NCI-H524 treated with DMSO at 0.1 percent for 48 hours (cell line): Measurements from ENCODE around the gene MMRN1.

Experiments used
- DNase-seq: peaks from one replicate; lab custom pipeline; 2025; lab: John Stamatoyannopoulos, UW

The MMRN1 gene

DNA sequence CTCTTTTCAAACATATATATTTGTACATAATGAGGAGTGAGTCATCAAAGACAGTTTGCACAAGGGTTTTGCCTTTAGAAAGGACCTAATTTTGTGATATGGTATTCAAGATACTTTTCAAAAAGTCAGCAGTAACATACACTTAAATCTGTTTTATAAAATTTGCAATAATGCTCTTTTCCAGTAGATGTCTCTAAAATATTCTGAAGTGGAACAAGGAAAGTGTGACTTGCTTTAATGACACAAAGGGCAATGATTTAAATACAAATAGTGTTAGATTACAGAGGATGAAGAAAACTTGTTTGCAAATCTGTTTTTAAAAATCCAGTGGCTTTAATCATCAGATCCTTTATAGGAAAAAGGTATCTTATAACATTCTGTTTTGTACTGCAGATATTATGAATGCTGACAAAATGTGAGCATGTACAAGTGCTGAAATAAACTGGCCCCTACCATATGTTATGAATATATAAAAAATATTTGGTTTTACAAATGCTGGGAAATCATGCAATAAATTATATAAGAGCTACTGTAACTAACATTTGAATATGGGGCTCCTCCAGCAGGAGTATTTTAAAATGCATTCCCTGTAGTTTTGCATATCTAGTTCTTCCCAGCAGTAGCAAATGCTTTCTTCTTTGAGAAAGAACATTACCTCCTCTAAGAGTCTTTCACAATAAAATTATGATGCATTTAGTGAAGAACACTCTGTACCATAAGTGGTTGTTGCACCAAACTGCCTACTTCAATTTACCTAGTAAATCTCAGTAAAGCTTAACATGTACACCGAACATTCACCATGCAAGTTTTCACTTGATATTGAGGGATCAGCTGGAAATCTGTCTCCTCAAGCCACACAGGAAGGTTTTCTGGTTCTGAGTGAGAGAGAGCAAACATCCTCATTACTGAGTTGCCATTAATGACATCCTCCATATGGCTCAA is 20.2 kb downstream of the MMRN1 start:
- DNase-seq = no peak

DNA sequence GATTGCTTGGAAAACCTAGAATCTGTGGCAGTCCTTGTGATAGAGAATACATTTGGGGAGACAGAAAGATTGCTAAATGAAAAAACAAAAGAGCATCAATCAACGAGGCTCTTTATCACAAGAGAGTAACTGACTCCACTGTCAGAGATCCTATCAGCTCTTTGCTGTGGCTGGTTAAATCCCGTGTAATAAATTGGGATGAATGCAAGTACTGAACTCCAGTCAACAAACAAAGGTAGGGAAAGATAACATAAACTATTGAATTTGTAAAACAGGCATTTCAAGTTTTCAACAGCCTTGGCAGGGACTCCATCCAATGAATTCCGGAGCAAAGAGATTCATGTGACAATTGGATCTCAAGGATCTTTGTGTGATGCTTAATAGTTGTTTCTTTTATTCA is 21.3 kb downstream of the MMRN1 start:
- DNase-seq = no peak

DNA sequence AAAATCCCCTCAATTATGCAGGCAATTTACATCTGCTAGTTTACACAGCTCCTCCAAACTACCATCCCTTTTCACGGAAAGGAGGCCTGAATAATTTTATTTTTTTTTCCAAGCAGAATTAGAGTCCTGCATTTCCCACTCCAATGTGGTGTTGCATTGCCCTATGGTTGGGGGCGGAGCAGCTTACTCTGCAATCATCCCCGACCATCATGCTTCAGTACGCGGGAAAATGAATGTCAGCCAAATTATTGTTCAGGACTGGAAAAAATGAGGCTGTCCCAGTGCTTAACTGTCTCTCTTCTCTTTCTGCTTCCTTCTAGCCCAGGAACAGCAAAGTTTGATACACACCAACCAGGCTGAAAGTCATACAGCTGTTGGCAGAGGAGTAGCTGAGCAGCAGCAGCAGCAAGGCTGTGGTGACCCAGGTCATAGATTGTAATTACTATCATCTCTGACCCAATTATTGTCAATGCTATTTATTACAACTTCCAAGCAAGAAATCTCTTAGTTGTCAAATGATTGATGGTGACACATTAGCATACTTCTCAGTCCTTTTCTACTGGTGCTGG is 28.3 kb downstream of the MMRN1 start:
- DNase-seq = no peak

DNA sequence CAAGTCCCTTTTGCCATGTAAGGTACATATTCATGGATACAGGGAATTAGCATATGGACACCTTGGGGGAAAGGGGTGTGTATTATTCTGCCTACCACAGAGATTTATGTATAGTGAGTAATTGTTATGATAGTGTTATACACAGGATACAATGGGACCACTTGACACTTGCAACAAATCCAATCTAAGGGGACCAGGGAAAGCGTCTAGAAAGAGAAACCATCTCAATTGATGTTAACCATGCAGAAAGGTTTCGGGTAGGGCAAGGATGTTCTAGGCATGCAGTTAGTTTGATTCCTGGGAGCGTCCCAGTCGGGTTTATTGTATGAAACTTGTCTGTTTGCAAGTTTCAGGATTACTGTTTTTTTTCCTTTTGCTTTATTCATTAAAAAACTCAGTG is 34.2 kb downstream of the MMRN1 start:
- DNase-seq = no peak

- no peak for DNase-seq
These were observed 34.9 kb downstream of the MMRN1 start for GRCh38 chr4:89929425-89930159.

- DNase-seq = no peak
These were observed 44.9 kb downstream of the MMRN1 start for GRCh38 chr4:89939546-89939945.

- no peak for DNase-seq
These were observed 45.3 kb downstream of the MMRN1 start for GRCh38 chr4:89939994-89940393.

DNA sequence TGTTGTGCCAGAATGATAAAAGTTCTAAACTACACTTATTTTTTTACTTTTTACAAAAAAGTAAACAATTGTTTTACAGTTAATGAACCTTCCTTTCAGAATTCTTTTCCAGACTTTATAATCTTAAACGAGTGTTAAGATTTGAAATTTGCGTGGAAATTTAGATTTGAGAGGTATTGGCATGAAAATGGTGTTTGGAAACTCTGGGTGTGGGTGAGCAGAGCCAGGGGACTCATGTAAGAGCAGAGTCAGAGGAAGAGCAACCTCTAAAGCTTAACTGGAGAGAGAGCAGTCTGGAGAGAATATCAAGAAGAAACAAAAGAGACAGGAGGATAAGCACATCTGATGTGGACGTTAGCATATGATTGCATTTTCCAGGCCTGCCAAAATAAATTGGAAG is 48.2 kb downstream of the MMRN1 start:
- DNase-seq = no peak

DNA sequence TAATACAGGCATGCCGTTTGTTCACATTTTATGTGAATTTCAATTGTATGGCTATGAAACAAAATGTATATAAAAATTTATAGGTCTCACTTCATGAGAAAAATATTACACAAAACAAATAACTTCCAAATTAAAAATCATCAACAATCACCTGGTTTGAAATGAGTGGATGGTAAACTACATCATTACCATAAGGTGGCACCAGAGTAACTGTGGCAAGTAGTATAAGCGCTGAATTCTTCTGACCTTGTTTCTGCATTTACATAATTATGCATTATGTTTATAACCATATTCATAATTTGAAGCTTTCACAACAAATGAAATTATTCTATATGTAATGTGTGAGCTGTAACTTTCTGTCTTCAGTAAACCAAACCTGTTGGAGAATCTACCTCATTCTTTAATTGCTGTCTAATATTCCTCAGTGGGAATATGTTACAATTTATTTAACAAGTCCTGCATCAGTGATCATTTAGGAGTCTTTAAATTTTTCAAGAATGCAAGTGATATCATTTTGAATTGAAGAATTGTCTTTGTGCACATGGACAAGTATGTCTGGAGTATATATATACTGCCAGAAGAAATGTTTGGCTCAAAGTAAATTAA is 55.2 kb downstream of the MMRN1 start:
- no peak for DNase-seq

- DNase-seq = no peak
These were observed 57.8 kb downstream of the MMRN1 start for GRCh38 chr4:89952458-89952857.

DNA sequence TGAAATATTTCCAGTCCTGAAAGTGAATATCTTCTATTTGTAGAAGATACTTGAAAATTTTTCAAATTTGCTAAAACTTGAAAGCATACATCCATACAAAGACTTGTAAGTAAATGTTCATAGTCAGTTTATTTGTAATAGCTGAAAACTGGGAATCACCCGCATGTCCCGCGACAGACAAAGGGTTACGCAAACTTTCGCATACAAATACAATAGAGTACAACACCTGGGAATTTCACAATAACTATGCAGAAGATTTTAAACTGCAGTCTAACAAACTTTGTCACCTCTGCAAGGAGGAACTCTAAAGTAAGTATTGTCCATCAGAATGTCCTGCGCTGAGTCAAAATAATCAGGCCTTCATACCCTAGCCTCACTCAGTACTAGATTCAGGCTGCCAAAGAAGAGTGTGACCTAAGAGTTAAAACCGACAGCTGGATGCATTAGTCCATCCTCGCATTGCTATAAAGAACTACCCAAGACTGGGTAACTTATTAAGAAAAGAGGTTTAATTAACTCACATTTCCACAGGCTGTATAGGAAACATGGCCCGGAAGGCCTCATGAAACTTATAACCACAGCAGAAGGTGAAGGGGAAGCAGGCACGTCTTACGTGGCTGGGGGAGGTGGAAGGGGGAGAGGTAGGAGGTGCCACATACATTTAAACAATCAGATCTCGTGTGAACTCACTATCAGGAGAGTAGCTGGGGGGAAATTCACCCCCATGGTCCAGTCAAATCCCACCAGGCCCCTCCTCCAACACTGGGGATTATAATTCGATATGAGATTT is 60.4 kb downstream of the MMRN1 start:
- no peak for DNase-seq

DNA sequence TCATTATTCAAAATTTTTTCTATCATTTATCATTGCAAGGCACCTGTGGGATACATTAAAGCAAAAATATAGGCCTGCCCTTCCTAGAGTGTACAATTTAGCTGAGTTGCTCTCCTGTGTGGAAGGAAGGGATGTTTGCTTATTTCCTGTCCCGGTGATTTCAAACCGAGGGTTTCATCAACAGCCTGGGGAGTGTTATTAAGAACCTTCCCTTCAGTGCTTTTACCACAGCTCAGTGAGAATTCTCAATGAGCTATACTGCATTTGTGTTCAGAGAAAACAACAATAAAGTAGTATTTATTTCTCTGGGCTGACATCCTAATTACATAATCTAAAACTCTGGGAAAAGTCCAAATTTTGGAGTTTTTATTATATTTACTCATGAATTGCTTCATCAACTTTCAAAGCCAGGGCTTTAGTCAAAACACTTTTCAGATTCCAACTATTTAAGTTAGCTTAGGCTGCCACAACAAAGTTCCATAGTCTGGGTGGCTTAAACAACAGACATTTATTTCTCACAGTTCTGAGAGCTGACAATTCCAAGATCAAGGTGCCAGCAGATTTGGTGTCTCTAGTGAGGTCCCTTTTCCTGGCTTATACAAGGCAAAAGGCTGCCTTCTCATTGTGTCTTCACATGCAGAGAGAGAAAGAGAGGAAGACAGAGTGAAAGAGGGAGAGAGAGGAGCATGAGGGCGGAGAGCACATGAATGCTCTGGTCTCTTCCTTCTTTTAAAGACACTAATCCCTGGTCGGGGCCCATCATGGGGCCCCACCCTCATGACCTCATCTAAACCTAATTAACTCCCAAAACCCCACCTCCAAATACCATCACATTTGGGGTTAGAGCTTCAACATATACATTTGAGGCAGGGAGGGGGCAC is 62.6 kb downstream of the MMRN1 start:
- DNase-seq = no peak

GRCh38 chr4:89981789-89982334 is 87.2 kb downstream of the MMRN1 start:
- DNase-seq = no peak

DNA sequence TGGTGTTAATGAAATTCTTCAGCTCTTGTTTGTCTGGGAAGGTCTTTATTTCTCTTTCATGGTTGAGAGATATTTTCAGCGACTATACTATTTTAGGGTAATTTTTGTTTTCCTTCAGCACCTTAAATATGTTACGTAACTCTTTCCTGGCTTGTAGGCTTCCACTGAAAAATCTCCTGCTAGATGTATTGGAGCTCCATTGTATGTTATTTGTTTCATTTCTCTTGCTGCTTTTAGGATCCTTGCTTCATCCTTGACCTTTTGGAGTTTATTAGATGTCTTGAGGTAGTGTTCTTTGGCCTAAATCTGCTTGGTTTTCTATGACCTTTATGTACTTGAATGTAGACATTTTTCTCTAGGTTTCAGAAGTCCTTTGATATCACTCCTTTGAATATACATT is 93.6 kb downstream of the MMRN1 start:
- DNase-seq = no peak

GRCh38 chr4:89992744-89993143 is 98.1 kb downstream of the MMRN1 start:
- DNase-seq = no peak

DNA sequence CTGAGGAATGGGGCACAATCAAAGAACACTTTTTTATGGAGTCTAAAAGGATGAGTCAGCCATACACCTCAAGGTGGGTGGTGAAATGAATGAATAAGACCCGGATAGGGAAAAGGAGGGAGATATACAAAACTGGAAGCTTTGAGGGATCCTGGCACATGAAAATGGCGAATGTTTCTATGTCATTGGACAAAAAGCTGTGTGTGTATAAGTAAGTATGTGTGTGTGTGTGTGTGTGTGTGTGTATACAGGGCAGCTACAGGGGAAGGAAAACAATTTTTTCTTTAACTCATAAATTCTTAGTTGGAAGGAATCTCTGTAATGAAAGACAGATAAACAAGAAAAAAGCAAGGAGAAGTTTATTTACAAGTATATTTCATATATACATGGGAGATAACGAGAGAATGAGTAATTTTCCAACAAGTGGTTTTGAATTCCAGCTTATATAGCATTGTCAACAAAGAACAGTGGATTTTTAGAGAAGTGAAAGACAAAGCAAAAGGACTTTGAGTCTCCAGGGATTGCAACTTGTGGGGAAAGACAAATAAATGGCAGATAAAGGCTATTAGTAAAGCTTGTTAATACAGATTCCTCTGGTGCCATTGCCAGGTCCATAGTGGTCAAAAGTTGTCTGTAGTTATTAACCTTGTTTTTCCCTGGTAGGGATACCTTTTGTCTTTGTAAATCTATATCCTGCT is 99.7 kb downstream of the MMRN1 start:
- DNase-seq = no peak

GRCh38 chr4:89995006-89995405 is 100.4 kb downstream of the MMRN1 start:
- no peak for DNase-seq

DNA sequence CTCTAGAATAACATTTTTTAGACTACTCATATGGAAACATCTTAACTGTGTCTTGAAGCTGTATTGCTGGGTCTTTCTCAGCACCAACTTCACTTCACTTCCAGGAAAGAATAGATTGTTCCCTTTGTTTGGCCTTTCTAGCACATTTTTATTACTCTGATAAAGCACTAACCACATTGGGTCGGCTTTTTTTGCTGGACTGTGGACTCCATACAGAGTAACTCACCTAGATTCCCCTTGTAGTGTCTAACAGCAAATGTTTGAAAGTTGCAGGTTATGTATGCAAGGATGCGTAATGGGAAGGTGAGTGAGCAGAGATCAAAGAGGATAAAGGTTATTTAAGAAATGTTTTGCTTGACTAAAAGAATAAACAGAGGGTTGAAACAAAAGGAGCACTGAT is 101.2 kb downstream of the MMRN1 start:
- no peak for DNase-seq

GRCh38 chr4:89997171-89997704 is 102.6 kb downstream of the MMRN1 start:
- no peak for DNase-seq
